ENCODE data around the gene LRP1. TPM values are rescaled to one million over a fixed set of nuclear protein-coding genes. Genes with fewer than 3 reads are reported as not detected.

The LRP1 gene
- total RNA-seq, 1 donor = 6.2 TPM

GRCh38 chr12:57218030-57218853 lies 90.0 kb downstream of the LRP1 start:
- DNase-seq (ENCODE audit: low read depth in 2 of 3, low spot score in 2 of 3) = no peak

GRCh38 chr12:57219205-57219992 lies 91.1 kb downstream of the LRP1 start:
- DNase-seq (ENCODE audit: low read depth in 2 of 3, low spot score in 2 of 3) = no peak

- no peak for DNase-seq (ENCODE audit: low read depth in 2 of 3, low spot score in 2 of 3)
Observed at GRCh38 chr12:57219993-57220754, 91.9 kb downstream of the LRP1 start.

GRCh38 chr12:57220770-57221168 lies 92.5 kb downstream of the LRP1 start:
- no peak for DNase-seq (ENCODE audit: low read depth in 2 of 3, low spot score in 2 of 3)

- DNase-seq (ENCODE audit: low read depth in 2 of 3, low spot score in 2 of 3) = no peak
Observed at GRCh38 chr12:57221169-57221917, 93.1 kb downstream of the LRP1 start.

GRCh38 chr12:57222286-57223190 lies 94.3 kb downstream of the LRP1 start:
- no peak for DNase-seq (ENCODE audit: low read depth in 2 of 3, low spot score in 2 of 3)

GRCh38 chr12:57223191-57224165 lies 95.2 kb downstream of the LRP1 start:
- no peak for DNase-seq (ENCODE audit: low read depth in 2 of 3, low spot score in 2 of 3)

GRCh38 chr12:57224278-57224972 lies 96.1 kb downstream of the LRP1 start:
- no peak for DNase-seq (ENCODE audit: low read depth in 2 of 3, low spot score in 2 of 3)

- peak in 1 of 3 donors; percentile 66 for DNase-seq (ENCODE audit: low read depth in 2 of 3, low spot score in 2 of 3)
Observed at GRCh38 chr12:57224973-57225679, 96.8 kb downstream of the LRP1 start.

- no peak for DNase-seq (ENCODE audit: low read depth in 2 of 3, low spot score in 2 of 3)
Observed at GRCh38 chr12:57225680-57226210, 97.5 kb downstream of the LRP1 start.

- DNase-seq (ENCODE audit: low read depth in 2 of 3, low spot score in 2 of 3) = no peak
Observed at GRCh38 chr12:57226588-57227314, 98.5 kb downstream of the LRP1 start.

GRCh38 chr12:57227315-57228115 lies 99.2 kb downstream of the LRP1 start:
- no peak for DNase-seq (ENCODE audit: low read depth in 2 of 3, low spot score in 2 of 3)

GRCh38 chr12:57229046-57229633 lies 100.9 kb downstream of the LRP1 start:
- peak in 1 of 3 donors; percentile 67 for DNase-seq (ENCODE audit: low read depth in 2 of 3, low spot score in 2 of 3)

GRCh38 chr12:57229634-57230380 lies 101.5 kb downstream of the LRP1 start, which contains the start of gene SHMT2:
Gene SHMT2 (plus strand): TSS chr12:57229711. CDS start chr12:57229779, 68 bp downstream.
- DNase-seq (ENCODE audit: low read depth in 2 of 3, low spot score in 2 of 3) = peak; percentile 79 to 94 (median 90)

All from hematopoietic multipotent progenitor cell (in vitro differentiated cells).